WI38 (cell line): Measurements from ENCODE around the gene IL13RA2.

Experiments used
- H3K4me3 ChIP-seq: 2 replicates; pipeline ENCODE4 v1.5.1; 2011; ENCODE audit warnings: low read depth, mild to moderate bottlenecking, control low read depth, low read length
- TF ChIP-seq, protein P1 (sequence below): IDR thresholded peaks from 2 replicates; pipeline ENCODE4 v1.5.1; 2012; ENCODE audit warnings: low read depth, mild to moderate bottlenecking, control low read depth, low read length

IL13RA2 gene

DNA sequence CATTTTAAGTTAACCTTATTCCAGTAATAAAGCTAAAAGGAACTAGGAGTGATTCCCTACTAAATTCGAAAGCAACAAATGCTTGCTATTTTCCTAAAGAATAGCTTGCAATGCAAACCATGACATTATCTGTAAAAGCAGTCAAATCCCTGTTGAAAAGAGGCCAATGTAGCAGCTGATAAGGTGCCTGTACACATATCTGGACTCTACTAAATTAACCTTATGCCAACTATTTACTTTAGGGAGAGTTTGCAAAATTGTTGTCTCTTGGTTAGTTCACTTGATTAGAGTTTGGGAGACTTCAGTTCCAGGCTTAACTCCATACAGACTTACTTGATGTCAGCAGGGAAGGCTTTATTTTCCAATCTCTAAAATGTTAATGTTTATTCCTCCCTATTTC is 6.0 kb downstream of the IL13RA2 start:
- TF ChIP-seq, protein P1, sequence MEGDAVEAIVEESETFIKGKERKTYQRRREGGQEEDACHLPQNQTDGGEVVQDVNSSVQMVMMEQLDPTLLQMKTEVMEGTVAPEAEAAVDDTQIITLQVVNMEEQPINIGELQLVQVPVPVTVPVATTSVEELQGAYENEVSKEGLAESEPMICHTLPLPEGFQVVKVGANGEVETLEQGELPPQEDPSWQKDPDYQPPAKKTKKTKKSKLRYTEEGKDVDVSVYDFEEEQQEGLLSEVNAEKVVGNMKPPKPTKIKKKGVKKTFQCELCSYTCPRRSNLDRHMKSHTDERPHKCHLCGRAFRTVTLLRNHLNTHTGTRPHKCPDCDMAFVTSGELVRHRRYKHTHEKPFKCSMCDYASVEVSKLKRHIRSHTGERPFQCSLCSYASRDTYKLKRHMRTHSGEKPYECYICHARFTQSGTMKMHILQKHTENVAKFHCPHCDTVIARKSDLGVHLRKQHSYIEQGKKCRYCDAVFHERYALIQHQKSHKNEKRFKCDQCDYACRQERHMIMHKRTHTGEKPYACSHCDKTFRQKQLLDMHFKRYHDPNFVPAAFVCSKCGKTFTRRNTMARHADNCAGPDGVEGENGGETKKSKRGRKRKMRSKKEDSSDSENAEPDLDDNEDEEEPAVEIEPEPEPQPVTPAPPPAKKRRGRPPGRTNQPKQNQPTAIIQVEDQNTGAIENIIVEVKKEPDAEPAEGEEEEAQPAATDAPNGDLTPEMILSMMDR: no peak
- no peak overlapping the region for H3K4me3 ChIP-seq

DNA sequence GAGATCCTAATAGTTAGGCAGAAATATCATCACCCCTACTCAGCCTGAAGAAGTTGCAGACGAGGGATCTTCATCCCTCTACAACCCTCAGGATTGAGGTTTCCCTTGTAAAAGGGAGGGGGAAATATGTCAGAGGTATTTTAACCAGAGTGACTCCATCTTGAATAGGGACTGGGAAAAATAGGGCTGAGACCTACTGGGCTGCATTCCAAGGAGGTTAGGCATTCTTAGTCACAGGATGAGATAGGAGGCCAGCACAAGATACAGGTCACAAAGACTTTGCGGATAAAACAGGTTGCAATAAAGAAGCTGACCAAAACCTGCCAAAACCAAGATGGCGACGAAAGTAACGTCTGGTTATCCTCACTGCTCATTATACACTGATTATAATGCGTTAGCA is 17.5 kb downstream of the IL13RA2 start:
- TF ChIP-seq, protein P1: no peak
- no peak overlapping the region for H3K4me3 ChIP-seq

DNA sequence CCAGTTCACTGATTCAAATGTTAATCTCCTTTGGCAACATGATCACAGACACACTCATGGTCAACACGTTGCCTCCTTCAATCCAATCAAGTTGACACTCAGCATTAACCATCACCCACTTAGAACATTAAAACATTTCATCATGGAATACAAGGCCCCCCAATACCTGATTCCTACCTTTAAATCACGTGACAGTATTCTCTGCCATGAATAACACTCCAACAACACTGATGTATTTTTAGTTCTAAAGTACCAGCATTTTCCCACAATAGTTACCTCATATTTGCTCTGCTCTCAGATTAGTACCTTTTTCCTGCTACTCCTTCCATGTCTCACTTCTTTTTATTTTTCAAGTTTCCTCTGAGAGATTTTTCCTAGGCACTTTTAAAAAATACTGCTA is 19.6 kb downstream of the IL13RA2 start:
- TF ChIP-seq, protein P1: no peak

DNA sequence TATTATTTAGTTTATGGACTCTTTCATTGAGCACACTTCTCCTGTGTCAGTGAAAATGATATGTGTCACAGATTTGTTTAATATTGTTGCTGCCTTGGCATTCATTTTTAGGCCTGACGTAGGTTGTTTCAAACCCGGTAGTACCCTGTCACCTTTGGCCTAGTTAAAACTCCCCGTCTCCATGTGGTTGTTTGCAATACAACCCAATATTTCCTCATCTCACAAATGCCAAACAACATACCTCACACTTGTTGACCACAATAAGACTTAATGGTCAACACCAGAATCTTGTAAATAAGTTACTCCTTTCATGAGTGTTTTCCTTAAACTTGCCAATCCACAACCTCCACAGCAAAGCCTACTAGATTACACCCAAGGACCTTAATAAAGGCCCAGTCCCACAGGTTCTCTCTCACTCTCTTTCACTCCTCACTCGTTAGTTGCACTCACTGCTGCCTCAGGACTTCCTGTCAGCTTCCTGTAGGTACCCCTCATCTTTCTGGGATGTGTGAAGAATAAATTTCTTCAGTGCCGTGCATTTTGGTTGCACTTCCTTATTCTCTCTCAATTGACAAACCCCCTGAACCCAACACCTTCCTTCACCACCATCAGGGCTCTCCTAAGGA is 31.3 kb downstream of the IL13RA2 start:
- no peak overlapping the region for H3K4me3 ChIP-seq
- TF ChIP-seq, protein P1: no peak

More for the DNA sequence above, 19.6 kb downstream of the IL13RA2 start:
- H3K4me3 ChIP-seq: no peak overlapping the region

DNA sequence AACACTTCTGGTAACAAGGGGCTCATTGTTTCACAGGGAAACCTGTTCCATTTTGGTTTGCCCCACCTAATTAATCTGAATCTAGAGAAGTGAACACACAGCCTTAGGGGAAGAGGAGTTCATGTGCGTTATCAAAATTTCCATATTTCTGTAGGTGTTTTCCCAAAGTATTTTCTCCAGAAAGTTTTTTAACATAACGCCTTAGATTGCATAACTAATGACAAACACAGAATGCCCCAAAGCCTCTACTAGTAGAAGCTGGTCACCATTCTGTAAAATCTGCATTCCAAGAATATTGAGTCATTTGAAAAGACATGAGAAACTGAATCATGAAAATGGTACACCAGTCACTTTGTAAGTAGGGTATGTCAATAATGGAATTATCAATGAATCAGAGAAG is 41.1 kb downstream of the IL13RA2 start:
- no peak overlapping the region for H3K4me3 ChIP-seq
- TF ChIP-seq, protein P1: no peak

DNA sequence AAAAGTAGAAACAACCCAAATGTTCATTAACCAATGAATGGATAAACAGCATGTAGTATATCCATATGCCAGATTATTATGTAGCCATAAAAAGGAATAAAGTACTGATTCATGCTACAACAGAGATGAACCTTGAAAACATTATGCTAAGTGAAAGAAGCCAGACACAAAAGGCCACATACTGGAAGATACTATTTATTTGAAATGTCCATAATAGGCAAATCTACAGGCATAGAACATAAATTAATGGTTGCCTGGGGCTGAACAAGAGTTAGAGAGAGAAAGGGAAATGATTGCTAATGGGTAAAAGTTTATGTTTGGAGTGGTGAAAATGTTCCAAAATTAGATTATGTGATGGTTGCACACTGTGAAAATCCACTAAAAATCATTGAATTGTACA is 44.4 kb downstream of the IL13RA2 start:
- TF ChIP-seq, protein P1: no peak
- H3K4me3 ChIP-seq: no peak overlapping the region

DNA sequence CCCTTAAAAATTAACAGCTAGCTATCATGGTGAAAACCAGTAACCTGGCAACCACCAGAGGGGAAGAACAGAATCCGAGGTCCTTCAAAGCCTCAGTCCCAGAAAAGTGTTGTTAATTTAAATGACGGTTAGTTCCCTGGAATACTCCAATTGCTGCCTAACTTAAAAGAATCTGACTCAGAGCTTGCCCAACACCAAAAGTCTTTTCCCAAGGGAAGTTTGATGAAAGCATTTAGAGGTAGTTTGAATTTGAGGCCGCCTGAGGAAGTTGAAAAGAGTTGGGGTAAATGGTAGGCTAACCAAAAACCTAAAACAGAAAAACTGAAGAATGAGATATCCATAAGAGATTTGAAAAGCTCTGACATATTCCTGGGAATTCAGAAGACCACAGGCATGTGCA is 46.6 kb downstream of the IL13RA2 start:
- TF ChIP-seq, protein P1: no peak
- H3K4me3 ChIP-seq: no peak overlapping the region
